Tibial nerve (tissue), 3 donors: ENCODE measurements around the gene TRIM60.
"Not testable (repeated sequence)": the region's sequence is repeated elsewhere in the genome, so short reads cannot be mapped to it uniquely, and the experiment has no call there.

Source experiments
- POLR2A ChIP-seq, 2 donors: fragments of 450-650 bp; IDR thresholded peaks; one replicate each; pipeline ENCODE4 v1.6.1; 2017; ENCODE audit warnings: antibody characterized with exemption in 2 of 2, mild to moderate bottlenecking in 2 of 2, moderate library complexity in 2 of 2
- TF ChIP-seq, protein P1 (sequence below), 5 experiments: fragments of 200-600 bp in 3 of 5; fragments of 450-650 bp in 2 of 5; sonication (generic) in 3 of 5; IDR thresholded peaks; one replicate each; pipeline ENCODE4 v1.5.1; 2016 to 2019; ENCODE audit warnings: antibody characterized with exemption in 5 of 5, mild to moderate bottlenecking in 3 of 5, moderate library complexity in 2 of 5

DNA sequence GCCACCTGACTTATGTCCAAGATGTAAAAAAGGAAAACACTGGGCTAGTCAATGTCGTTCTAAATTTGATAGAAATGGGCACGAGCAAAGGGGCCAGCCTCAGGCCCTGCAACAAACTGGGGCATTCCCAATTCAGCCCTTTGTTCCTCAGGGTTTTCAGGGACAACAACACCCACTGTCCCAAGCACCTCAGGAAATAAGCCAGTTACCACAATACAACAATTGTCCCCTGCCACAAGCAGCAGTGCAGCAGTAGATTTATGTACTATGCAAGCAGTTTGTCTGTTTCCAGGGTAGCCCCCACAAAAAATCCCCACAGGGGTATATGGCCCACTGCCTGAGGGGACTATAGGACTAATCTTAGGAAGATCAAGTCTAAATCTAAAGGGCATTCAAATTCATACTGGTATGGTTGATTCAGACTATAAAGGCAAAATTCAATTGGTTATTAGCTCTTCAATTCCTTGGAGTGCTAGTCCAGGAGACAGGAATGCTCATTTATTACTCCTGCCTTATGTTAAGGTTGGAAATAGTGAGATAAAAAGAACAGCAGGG, 33.2 kb upstream of the TRIM60 start:
- TF ChIP-seq, protein P1, sequence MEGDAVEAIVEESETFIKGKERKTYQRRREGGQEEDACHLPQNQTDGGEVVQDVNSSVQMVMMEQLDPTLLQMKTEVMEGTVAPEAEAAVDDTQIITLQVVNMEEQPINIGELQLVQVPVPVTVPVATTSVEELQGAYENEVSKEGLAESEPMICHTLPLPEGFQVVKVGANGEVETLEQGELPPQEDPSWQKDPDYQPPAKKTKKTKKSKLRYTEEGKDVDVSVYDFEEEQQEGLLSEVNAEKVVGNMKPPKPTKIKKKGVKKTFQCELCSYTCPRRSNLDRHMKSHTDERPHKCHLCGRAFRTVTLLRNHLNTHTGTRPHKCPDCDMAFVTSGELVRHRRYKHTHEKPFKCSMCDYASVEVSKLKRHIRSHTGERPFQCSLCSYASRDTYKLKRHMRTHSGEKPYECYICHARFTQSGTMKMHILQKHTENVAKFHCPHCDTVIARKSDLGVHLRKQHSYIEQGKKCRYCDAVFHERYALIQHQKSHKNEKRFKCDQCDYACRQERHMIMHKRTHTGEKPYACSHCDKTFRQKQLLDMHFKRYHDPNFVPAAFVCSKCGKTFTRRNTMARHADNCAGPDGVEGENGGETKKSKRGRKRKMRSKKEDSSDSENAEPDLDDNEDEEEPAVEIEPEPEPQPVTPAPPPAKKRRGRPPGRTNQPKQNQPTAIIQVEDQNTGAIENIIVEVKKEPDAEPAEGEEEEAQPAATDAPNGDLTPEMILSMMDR (IDR thresholded peaks at IDR 0.05): not testable (repeated sequence)
- not testable (repeated sequence) for TF ChIP-seq POLR2A (IDR thresholded peaks at IDR 0.05)
